Muscle of leg (tissue), 11 donors: ENCODE data around the gene MMP19. TPM values are rescaled to one million over a fixed set of nuclear protein-coding genes. Genes with fewer than 3 reads are reported as not detected.
A peak's percentile ranks its signal among the peaks of the same experiment; 100 is the strongest.

Source experiments
- DNase-seq: peaks from one replicate; pipeline ENCODE4 v3.0.0; 2013
- H3K27ac ChIP-seq: one replicate; pipeline ENCODE4 v1.5.1; 2013; ENCODE audit warnings: mild to moderate bottlenecking, low read length, control low read depth
- H3K27me3 ChIP-seq: one replicate; pipeline ENCODE4 v1.6.1; 2013; ENCODE audit warnings: low read length; ENCODE audit not compliant: control insufficient read depth, insufficient read depth
- H3K36me3 ChIP-seq: one replicate; pipeline ENCODE4 v1.6.1; 2013; ENCODE audit warnings: low read length; ENCODE audit not compliant: control insufficient read depth, insufficient read depth
- H3K4me1 ChIP-seq: one replicate; pipeline ENCODE4 v1.6.1; 2013; ENCODE audit warnings: low read length; ENCODE audit not compliant: control insufficient read depth, insufficient read depth
- H3K4me3 ChIP-seq: one replicate; pipeline ENCODE4 v1.5.1; 2013; ENCODE audit warnings: low read length, control low read depth
- H3K9me3 ChIP-seq: replicated peaks from 2 replicates; pipeline ENCODE4 v1.6.1; 2013; ENCODE audit warnings: low read depth, low read length; ENCODE audit not compliant: control insufficient read depth
- WGBS: methylation state at CpG from one replicate; pipeline ENCODE4 v1.1.5; 2013; ENCODE audit warnings: missing lambda C conversion rate; ENCODE audit not compliant: insufficient coverage; 5-methylcytosine and 5-hydroxymethylcytosine counted together
- polyA plus RNA-seq, 8 donors: library from polyadenylated mRNA; unstranded; fragments of 120-200 nt; gene quantifications; one replicate each; pipeline versions ENCODE4 v1.2.1 to v1.2.3, GENCODE V29; 2013; ENCODE audit warnings: inconsistent platforms in 1 of 8, low replicate concordance in 1 of 8; ENCODE audit not compliant: insufficient read length in 8 of 8, insufficient read depth in 1 of 8
- total RNA-seq: library from RNA; stranded (reverse); fragments of 120-200 nt; gene quantifications from one replicate; pipeline ENCODE4 v1.2.4, GENCODE V29; 2013

MMP19 gene
- total and polyA plus RNA-seq, 9 donors: 1.0 to 2.9 (median 1.9) TPM

GRCh38 chr12:55817345-55818139, 25.2 kb downstream of the MMP19 start, which contains the start of the genes ORMDL2 and SARNP:
Gene ORMDL2, plus strand, starts transcription at chr12:55818041. Its CDS starts 959 bp downstream, at chr12:55819000.
Gene SARNP, minus strand, starts transcription at chr12:55817724. Its CDS starts 23 bp downstream, at chr12:55817701.
- DNase-seq: peak; percentile 100
- peaks cover 41% of the 10 kb centered on the region for H3K36me3 ChIP-seq
- H3K4me3 ChIP-seq: peak within 1 kb of the TSS; percentile 91
- 0% methylated on average over 35 of the region's 38 CpGs for WGBS
- H3K27me3 ChIP-seq: no peaks in the 10 kb centered on the region
- H3K9me3 ChIP-seq: no peaks in the 10 kb centered on the region
- H3K27ac ChIP-seq: peak within 1 kb of the TSS; percentile 94
- peaks cover 11% of the 10 kb centered on the region for H3K4me1 ChIP-seq

GRCh38 chr12:55816881-55817344, 25.8 kb downstream of the MMP19 start:
- DNase-seq: peak; percentile 64
- no peaks in the 10 kb centered on the region for H3K27me3 ChIP-seq
- peaks cover 11% of the 10 kb centered on the region for H3K4me1 ChIP-seq
- H3K4me3 ChIP-seq: peak overlapping the region; percentile 91
- H3K9me3 ChIP-seq: no peaks in the 10 kb centered on the region
- 0% methylated on average over 4 of the region's 14 CpGs for WGBS
- peak overlapping the region; percentile 94 for H3K27ac ChIP-seq
- peaks cover 36% of the 10 kb centered on the region for H3K36me3 ChIP-seq

- Histone ChIP-seq H3K36me3 (peaks cover 23% of the 10 kb centered on the region), H3K4me3 (no peak overlapping the region), H3K27me3 (no peaks in the 10 kb centered on the region), H3K4me1 (peaks cover 11% of the 10 kb centered on the region), H3K27ac (no peak overlapping the region), H3K9me3 (no peaks in the 10 kb centered on the region)
- WGBS: 87% methylated on average over 3 of the region's 12 CpGs
- DNase-seq: no peak
These were observed 27.3 kb downstream of the MMP19 start for GRCh38 chr12:55815473-55815872.

GRCh38 chr12:55814257-55814656, 28.5 kb downstream of the MMP19 start:
- Histone ChIP-seq H3K4me1 (peaks cover 11% of the 10 kb centered on the region), H3K4me3 (no peak overlapping the region), H3K36me3 (peaks cover 18% of the 10 kb centered on the region), H3K9me3 (no peaks in the 10 kb centered on the region), H3K27ac (no peak overlapping the region), H3K27me3 (no peaks in the 10 kb centered on the region)
- DNase-seq: no peak

GRCh38 chr12:55812088-55812487, 30.6 kb downstream of the MMP19 start:
- Histone ChIP-seq H3K4me3 (no peak overlapping the region), H3K36me3 (peaks cover 24% of the 10 kb centered on the region), H3K27me3 (no peaks in the 10 kb centered on the region), H3K9me3 (no peaks in the 10 kb centered on the region), H3K4me1 (peaks cover 4% of the 10 kb centered on the region), H3K27ac (no peak overlapping the region)
- WGBS: 50% methylated on average over 1 of the region's 1 CpG
- DNase-seq: no peak

GRCh38 chr12:55809274-55809673, 33.5 kb downstream of the MMP19 start:
- H3K27me3 ChIP-seq: no peaks in the 10 kb centered on the region
- no peaks in the 10 kb centered on the region for H3K4me1 ChIP-seq
- DNase-seq: no peak
- H3K27ac ChIP-seq: no peak overlapping the region
- no peaks in the 10 kb centered on the region for H3K9me3 ChIP-seq
- H3K4me3 ChIP-seq: no peak overlapping the region
- H3K36me3 ChIP-seq: peaks cover 28% of the 10 kb centered on the region
- WGBS: 100% methylated on average over 3 of the region's 5 CpGs

- Histone ChIP-seq H3K27ac (no peak overlapping the region), H3K9me3 (no peaks in the 10 kb centered on the region), H3K4me3 (no peak overlapping the region), H3K36me3 (peaks cover 29% of the 10 kb centered on the region), H3K27me3 (no peaks in the 10 kb centered on the region), H3K4me1 (no peaks in the 10 kb centered on the region)
- no peak for DNase-seq
- WGBS: no CpG with 5 or more reads among the region's 8 CpGs
These were observed 35.8 kb downstream of the MMP19 start for GRCh38 chr12:55806982-55807381.

- Histone ChIP-seq H3K4me1 (no peaks in the 10 kb centered on the region), H3K27me3 (no peaks in the 10 kb centered on the region), H3K4me3 (no peak overlapping the region), H3K27ac (no peak overlapping the region), H3K9me3 (no peaks in the 10 kb centered on the region), H3K36me3 (peaks cover 39% of the 10 kb centered on the region)
- 82% methylated on average over 2 of the region's 4 CpGs for WGBS
- DNase-seq: no peak
These were observed 45.2 kb downstream of the MMP19 start for GRCh38 chr12:55797550-55797949.

- no peaks in the 10 kb centered on the region for H3K9me3 ChIP-seq
- WGBS: 40% methylated on average over 1 of the region's 5 CpGs
- peak; percentile 71 for DNase-seq
- no peak overlapping the region for H3K4me3 ChIP-seq
- H3K36me3 ChIP-seq: peaks cover 40% of the 10 kb centered on the region
- H3K27ac ChIP-seq: no peak overlapping the region
- no peaks in the 10 kb centered on the region for H3K27me3 ChIP-seq
- H3K4me1 ChIP-seq: no peaks in the 10 kb centered on the region
These were observed 45.7 kb downstream of the MMP19 start for GRCh38 chr12:55797068-55797467.

- no peak overlapping the region for H3K4me3 ChIP-seq
- H3K4me1 ChIP-seq: no peaks in the 10 kb centered on the region
- no peak for DNase-seq
- no peak overlapping the region for H3K27ac ChIP-seq
- peaks cover 37% of the 10 kb centered on the region for H3K36me3 ChIP-seq
- H3K27me3 ChIP-seq: no peaks in the 10 kb centered on the region
- no peaks in the 10 kb centered on the region for H3K9me3 ChIP-seq
These were observed 46.8 kb downstream of the MMP19 start for GRCh38 chr12:55795950-55796349.
